ENCODE measurements around the gene ASPA.

DNA sequence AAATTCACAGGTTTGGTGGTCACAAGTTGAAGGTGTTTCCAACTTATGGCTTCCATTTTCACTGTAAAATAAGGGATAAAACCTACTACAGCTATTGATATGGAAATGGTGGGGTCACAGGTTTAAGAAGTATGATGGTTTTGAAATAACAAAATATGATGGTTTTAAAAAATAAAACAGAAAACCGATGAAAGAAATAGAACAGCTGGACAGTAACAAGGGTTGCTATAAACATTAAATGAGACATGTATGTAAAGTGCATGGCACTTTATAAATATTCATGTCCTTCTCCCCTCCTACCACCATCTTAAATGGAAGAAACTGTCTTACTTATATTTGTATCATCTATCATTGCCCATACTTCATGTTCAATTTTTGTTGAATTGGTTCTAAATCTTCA, 31.3 kb downstream of the ASPA start:
- TF ChIP-seq, protein P1, sequence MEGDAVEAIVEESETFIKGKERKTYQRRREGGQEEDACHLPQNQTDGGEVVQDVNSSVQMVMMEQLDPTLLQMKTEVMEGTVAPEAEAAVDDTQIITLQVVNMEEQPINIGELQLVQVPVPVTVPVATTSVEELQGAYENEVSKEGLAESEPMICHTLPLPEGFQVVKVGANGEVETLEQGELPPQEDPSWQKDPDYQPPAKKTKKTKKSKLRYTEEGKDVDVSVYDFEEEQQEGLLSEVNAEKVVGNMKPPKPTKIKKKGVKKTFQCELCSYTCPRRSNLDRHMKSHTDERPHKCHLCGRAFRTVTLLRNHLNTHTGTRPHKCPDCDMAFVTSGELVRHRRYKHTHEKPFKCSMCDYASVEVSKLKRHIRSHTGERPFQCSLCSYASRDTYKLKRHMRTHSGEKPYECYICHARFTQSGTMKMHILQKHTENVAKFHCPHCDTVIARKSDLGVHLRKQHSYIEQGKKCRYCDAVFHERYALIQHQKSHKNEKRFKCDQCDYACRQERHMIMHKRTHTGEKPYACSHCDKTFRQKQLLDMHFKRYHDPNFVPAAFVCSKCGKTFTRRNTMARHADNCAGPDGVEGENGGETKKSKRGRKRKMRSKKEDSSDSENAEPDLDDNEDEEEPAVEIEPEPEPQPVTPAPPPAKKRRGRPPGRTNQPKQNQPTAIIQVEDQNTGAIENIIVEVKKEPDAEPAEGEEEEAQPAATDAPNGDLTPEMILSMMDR (conservative IDR thresholded peaks at IDR 0.05) = no peak
- no peak for TF ChIP-seq ZFX (IDR thresholded peaks at IDR 0.05)
